SJSA1 (cell line): ENCODE measurements around the gene MGARP. TPM values are rescaled to one million over a fixed set of nuclear protein-coding genes. Genes with fewer than 3 reads are reported as not detected.

Experiments
- DNase-seq, 2 experiments: peaks; one replicate each; pipeline ENCODE4 v3.0.0-alpha.2; 2015 to 2020; ENCODE audit warnings: low spot score in 2 of 2, low read depth in 1 of 2
- H3K27ac ChIP-seq: fragments of 250-450 bp; sonication (Bioruptor Pico); 2 replicates; pipeline ENCODE4 v1.5.1; 2020; ENCODE audit warnings: mild to moderate bottlenecking, moderate library complexity
- H3K27me3 ChIP-seq: fragments of 250-450 bp; sonication (Bioruptor Pico); replicated peaks from 2 replicates; pipeline ENCODE4 v1.5.1; 2020; ENCODE audit warnings: mild to moderate bottlenecking, moderate library complexity
- H3K36me3 ChIP-seq: fragments of 250-450 bp; sonication (Bioruptor Pico); 2 replicates; pipeline ENCODE4 v1.5.1; 2020; ENCODE audit warnings: mild to moderate bottlenecking
- H3K4me1 ChIP-seq: fragments of 250-450 bp; sonication (Bioruptor Pico); replicated peaks from 2 replicates; pipeline ENCODE4 v1.6.1; 2021; ENCODE audit warnings: mild to moderate bottlenecking
- H3K4me3 ChIP-seq: fragments of 250-450 bp; sonication (Bioruptor Pico); 2 replicates; pipeline ENCODE4 v1.5.1; 2020; ENCODE audit warnings: mild to moderate bottlenecking
- H3K9me3 ChIP-seq: fragments of 250-450 bp; sonication (Bioruptor Pico); replicated peaks from 2 replicates; pipeline ENCODE4 v1.5.1; 2020; ENCODE audit warnings: mild to moderate bottlenecking
- total RNA-seq: library from RNA; depleted of rRNA; stranded (reverse); fragments of >200 nt; shearing (Covaris generic); gene quantifications from 2 replicates; pipeline ENCODE4 v1.2.3, GENCODE V29; 2014

MGARP gene
- total RNA-seq, 1 experiment from 2014 or later: 1.6 TPM

GRCh38 chr4:139245590-139245989, 34.4 kb downstream of the MGARP start:
- no peak for DNase-seq
- Histone ChIP-seq H3K4me1 (peaks cover 57% of the 10 kb centered on the region), H3K9me3 (no peaks in the 10 kb centered on the region), H3K4me3 (no peak overlapping the region), H3K27ac (peak overlapping the region; percentile 84), H3K36me3 (no peaks in the 10 kb centered on the region), H3K27me3 (no peaks in the 10 kb centered on the region)

- Histone ChIP-seq H3K27ac (peak overlapping the region; percentile 84), H3K27me3 (no peaks in the 10 kb centered on the region), H3K4me1 (peaks cover 57% of the 10 kb centered on the region), H3K4me3 (no peak overlapping the region), H3K36me3 (no peaks in the 10 kb centered on the region), H3K9me3 (no peaks in the 10 kb centered on the region; the same call in 1 of the 2 replicates)
- DNase-seq: peak; percentile 79 to 90
Measured at GRCh38 chr4:139243448-139244365, 36.3 kb downstream of the MGARP start.

DNA sequence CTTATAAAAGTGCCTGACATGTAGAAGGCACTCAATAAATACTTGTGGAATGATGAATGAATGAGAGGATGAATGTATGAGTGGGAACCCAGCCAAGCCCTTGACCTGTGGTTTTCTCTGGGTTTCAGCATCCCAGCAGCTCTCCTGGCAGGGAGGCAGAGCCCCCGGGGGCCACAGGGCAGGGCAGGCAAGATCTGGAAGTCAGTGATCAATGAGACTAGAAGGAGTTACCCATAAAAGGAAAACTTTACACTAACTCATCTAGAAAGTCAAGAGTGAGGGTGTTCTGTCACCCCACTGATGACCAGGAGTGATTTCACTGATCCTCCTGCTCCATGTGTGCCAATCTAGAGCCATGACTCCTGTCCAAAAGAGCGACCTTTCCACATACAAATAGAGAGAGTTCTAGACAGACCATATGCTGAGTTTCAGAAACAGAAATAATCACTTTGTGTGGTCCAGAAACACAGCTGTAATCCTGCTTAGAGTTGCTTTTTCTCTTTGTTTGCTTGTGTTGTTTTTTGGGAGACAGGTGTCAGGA, 37.4 kb downstream of the MGARP start:
- Histone ChIP-seq H3K36me3 (no peaks in the 10 kb centered on the region), H3K4me1 (peaks cover 57% of the 10 kb centered on the region)

GRCh38 chr4:139241784-139242151, 38.3 kb downstream of the MGARP start:
- Histone ChIP-seq H3K36me3 (no peaks in the 10 kb centered on the region), H3K9me3 (no peaks in the 10 kb centered on the region; the same call in 1 of the 2 replicates), H3K27me3 (no peaks in the 10 kb centered on the region), H3K27ac (peak overlapping the region; percentile 71), H3K4me1 (peaks cover 54% of the 10 kb centered on the region), H3K4me3 (no peak overlapping the region)
- DNase-seq: no peak

More for the DNA sequence above, 37.4 kb downstream of the MGARP start:
- Histone ChIP-seq H3K9me3 (no peaks in the 10 kb centered on the region; the same call in 1 of the 2 replicates), H3K27ac (peak overlapping the region; percentile 71), H3K4me3 (no peak overlapping the region), H3K27me3 (no peaks in the 10 kb centered on the region)
- peak; percentile 77 for DNase-seq

DNA sequence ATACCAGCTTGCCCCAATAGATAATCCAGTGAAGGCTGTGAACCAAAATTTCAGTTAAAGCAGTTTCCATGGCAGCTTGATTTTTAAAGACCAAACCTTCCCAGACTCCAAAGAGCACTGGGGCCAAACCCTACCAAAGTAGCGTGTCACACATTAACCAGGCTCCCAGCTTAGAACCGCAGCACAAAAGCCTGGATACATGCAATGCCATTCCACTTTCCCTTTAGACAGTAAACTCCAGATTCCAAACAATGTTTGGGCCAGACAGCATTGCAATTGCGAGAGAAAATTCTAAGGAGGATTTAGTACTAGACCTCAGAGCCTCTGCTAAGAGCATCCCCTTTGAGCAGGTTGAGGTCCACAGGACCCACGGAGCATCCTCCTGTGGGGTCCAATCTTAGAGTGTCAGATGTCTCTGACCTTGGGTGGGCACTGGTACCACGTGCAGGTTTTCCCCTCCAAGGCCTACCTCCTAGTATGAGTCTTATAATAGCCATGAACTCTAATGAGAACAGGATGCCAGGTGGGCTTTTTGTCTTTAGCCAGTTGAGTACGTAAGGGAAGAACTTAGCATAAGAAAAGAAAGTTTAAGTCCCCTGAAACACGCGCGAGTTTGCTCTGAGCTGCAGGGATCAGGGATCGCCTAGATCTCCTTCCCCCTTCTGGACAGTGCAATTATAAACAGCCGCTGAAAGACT, 38.8 kb downstream of the MGARP start:
- Histone ChIP-seq H3K27me3 (no peaks in the 10 kb centered on the region), H3K27ac (no peak overlapping the region), H3K4me1 (peaks cover 49% of the 10 kb centered on the region), H3K36me3 (no peaks in the 10 kb centered on the region), H3K9me3 (no peaks in the 10 kb centered on the region; the same call in 1 of the 2 replicates), H3K4me3 (no peak overlapping the region)
- DNase-seq: no peak

- no peaks in the 10 kb centered on the region; the same call in 1 of the 2 replicates for H3K9me3 ChIP-seq
- DNase-seq: no peak
- H3K4me3 ChIP-seq: no peak overlapping the region
- no peaks in the 10 kb centered on the region for H3K27me3 ChIP-seq
- no peak overlapping the region for H3K27ac ChIP-seq
- peaks cover 29% of the 10 kb centered on the region for H3K4me1 ChIP-seq
- no peaks in the 10 kb centered on the region for H3K36me3 ChIP-seq
Measured at GRCh38 chr4:139239127-139239772, 40.8 kb downstream of the MGARP start.

- Histone ChIP-seq H3K9me3 (no peaks in the 10 kb centered on the region; the same call in 1 of the 2 replicates), H3K4me3 (no peak overlapping the region), H3K36me3 (no peaks in the 10 kb centered on the region), H3K4me1 (no peaks in the 10 kb centered on the region), H3K27ac (no peak overlapping the region), H3K27me3 (no peaks in the 10 kb centered on the region)
- DNase-seq: no peak
Measured at GRCh38 chr4:139234253-139234652, 45.8 kb downstream of the MGARP start.

GRCh38 chr4:139229534-139230039, 50.4 kb downstream of the MGARP start:
- H3K36me3 ChIP-seq: no peaks in the 10 kb centered on the region
- no peak overlapping the region for H3K27ac ChIP-seq
- H3K4me1 ChIP-seq: no peaks in the 10 kb centered on the region
- H3K27me3 ChIP-seq: no peaks in the 10 kb centered on the region
- peak in 1 of 2 experiments; percentile 46 for DNase-seq
- H3K9me3 ChIP-seq: no peaks in the 10 kb centered on the region
- no peak overlapping the region for H3K4me3 ChIP-seq

GRCh38 chr4:139227729-139228404, 52.2 kb downstream of the MGARP start:
- Histone ChIP-seq H3K4me3 (no peak overlapping the region), H3K27me3 (no peaks in the 10 kb centered on the region), H3K36me3 (no peaks in the 10 kb centered on the region), H3K9me3 (no peaks in the 10 kb centered on the region), H3K4me1 (no peaks in the 10 kb centered on the region), H3K27ac (no peak overlapping the region)
- DNase-seq: no peak

DNA sequence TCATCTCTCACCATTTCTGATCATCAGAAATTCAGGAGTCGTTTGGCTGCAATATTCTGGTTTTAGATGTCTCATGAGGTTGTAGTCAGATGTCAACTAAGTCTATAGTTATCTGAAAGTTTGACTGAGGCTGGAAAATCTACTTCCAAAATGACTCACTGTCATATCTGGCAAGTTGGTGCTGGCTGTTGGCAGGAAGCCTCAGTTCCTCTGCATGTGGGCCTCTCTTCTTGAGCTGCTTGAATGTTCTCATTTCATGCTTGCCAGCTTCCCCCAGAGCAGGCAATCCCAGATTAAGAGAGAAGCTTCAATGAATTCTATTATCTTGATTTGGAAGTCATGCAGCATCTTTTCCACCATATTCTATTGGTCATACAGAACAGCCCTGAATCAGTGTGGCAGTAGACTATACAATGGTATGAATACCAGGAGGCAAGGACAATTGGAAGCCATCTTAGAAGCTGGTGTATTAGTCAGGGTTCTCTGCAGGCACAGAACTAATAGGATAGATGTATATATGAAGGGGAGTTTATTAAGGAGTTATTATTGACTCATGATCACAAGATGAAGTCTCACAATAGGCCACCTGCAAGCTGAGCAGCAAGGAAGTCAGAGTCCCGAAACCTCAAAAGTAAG, 56.2 kb downstream of the MGARP start:
- H3K27ac ChIP-seq: no peak overlapping the region
- H3K9me3 ChIP-seq: no peaks in the 10 kb centered on the region
- H3K4me1 ChIP-seq: no peaks in the 10 kb centered on the region
- H3K27me3 ChIP-seq: no peaks in the 10 kb centered on the region
- H3K36me3 ChIP-seq: no peaks in the 10 kb centered on the region
- DNase-seq: no peak
- no peak overlapping the region for H3K4me3 ChIP-seq

- Histone ChIP-seq H3K27ac (no peak overlapping the region), H3K36me3 (no peaks in the 10 kb centered on the region), H3K4me3 (no peak overlapping the region), H3K4me1 (no peaks in the 10 kb centered on the region), H3K27me3 (no peaks in the 10 kb centered on the region), H3K9me3 (no peaks in the 10 kb centered on the region)
- no peak for DNase-seq
Measured at GRCh38 chr4:139222215-139222614, 57.8 kb downstream of the MGARP start.

DNA sequence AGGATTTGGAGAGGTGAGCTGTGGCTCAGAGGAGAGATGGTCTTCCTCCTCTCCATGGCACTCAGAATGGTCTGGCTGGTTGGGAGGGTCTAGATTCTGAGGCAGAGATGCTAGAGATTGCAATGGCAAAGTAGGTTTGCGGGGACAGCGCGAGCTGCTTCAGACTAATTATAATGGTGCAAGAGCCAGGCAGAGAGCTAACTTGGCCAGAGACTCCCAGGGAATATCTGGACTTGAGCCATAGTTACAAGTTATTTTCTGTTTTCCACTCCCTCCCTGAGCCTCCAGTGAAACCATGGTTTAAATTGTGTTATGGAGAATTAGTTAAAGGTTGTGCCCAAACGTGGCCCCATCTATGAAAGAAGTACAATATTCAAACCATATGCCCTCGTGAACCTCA, 58.3 kb downstream of the MGARP start:
- Histone ChIP-seq H3K36me3 (no peaks in the 10 kb centered on the region), H3K4me3 (no peak overlapping the region), H3K27me3 (no peaks in the 10 kb centered on the region), H3K27ac (no peak overlapping the region), H3K9me3 (no peaks in the 10 kb centered on the region), H3K4me1 (no peaks in the 10 kb centered on the region)
- no peak for DNase-seq
